Astrocyte of the spinal cord (primary cell): ENCODE measurements around the gene DCLK1.

Source experiments
- DNase-seq: peaks from one replicate; pipeline ENCODE4 v3.0.0; 2011; ENCODE audit warnings: low read depth, low spot score
- H3K4me3 ChIP-seq: 2 replicates; pipeline ENCODE4 v1.5.1; 2011; ENCODE audit warnings: low read depth, mild to moderate bottlenecking, low read length, moderate library complexity
- in situ Hi-C: cut with HindIII; loops from 2 replicates; pipeline ENCODE4 v1.10.0; 2017; ENCODE audit warnings: low sequenced_read_pairs
- TF ChIP-seq, protein P1 (sequence below): IDR thresholded peaks from 2 replicates; pipeline ENCODE4 v1.5.1; 2012; ENCODE audit warnings: low read depth, mild to moderate bottlenecking, low read length, inconsistent platforms

The DCLK1 gene

GRCh38 chr13:35794734-35795389, 336.3 kb downstream of the DCLK1 start:
- no peak for DNase-seq
- H3K4me3 ChIP-seq, result no peak overlapping the region
- in situ Hi-C loops, result no loop called here
- TF ChIP-seq, protein P1, sequence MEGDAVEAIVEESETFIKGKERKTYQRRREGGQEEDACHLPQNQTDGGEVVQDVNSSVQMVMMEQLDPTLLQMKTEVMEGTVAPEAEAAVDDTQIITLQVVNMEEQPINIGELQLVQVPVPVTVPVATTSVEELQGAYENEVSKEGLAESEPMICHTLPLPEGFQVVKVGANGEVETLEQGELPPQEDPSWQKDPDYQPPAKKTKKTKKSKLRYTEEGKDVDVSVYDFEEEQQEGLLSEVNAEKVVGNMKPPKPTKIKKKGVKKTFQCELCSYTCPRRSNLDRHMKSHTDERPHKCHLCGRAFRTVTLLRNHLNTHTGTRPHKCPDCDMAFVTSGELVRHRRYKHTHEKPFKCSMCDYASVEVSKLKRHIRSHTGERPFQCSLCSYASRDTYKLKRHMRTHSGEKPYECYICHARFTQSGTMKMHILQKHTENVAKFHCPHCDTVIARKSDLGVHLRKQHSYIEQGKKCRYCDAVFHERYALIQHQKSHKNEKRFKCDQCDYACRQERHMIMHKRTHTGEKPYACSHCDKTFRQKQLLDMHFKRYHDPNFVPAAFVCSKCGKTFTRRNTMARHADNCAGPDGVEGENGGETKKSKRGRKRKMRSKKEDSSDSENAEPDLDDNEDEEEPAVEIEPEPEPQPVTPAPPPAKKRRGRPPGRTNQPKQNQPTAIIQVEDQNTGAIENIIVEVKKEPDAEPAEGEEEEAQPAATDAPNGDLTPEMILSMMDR, result no peak

GRCh38 chr13:35793823-35794222, 337.4 kb downstream of the DCLK1 start:
- H3K4me3 ChIP-seq, result no peak overlapping the region
- DNase-seq, result no peak
- TF ChIP-seq, protein P1, result no peak
- in situ Hi-C loops, result no loop called here

GRCh38 chr13:35792911-35793310, 338.3 kb downstream of the DCLK1 start:
- H3K4me3 ChIP-seq, result no peak overlapping the region
- TF ChIP-seq, protein P1, result no peak
- in situ Hi-C loops, result no loop called here
- DNase-seq, result no peak

- no peak overlapping the region for H3K4me3 ChIP-seq
- in situ Hi-C loops, result no loop called here
- DNase-seq, result no peak
- TF ChIP-seq, protein P1, result no peak
Measured at GRCh38 chr13:35792021-35792420, 339.2 kb downstream of the DCLK1 start.

DNA sequence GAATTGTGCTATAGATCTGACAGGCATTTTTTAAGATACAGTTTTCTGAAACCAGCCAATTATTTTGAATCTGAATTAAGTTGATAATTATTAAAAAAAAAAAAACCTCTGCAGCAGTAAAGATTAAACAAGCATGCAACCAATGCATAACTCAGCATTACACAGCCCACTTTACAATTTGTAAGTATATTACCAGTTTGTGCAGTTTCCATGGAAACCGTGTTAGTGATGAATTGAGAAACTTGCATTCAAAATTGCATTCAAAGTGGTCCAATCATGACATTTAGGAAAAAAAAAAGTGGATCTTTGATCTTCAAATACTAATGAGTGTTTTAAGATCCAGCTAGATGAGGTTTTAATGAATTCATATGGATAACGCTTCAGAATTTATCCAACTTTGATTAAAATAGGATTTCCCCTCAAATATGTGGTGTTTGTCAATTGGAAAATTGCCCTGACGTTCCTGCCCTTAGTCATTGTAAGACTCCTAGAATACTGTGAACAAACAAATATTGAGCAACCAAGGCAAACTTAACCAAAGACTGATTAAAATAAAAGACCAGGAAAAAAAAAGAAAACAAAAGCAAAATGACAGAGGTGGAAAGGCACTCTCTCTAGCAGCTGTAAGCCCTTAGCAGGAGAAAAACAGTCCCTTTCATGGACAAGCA, 339.9 kb downstream of the DCLK1 start:
- in situ Hi-C loops, result no loop called here

GRCh38 chr13:35789335-35790165, 341.6 kb downstream of the DCLK1 start:
- in situ Hi-C loops, result no loop called here
- peak; percentile 64 for DNase-seq
- H3K4me3 ChIP-seq, result no peak overlapping the region
- TF ChIP-seq, protein P1, result peak; percentile 48

More for the DNA sequence above, 339.9 kb downstream of the DCLK1 start:
- TF ChIP-seq, protein P1, result no peak
- DNase-seq, result peak; percentile 29
- no peak overlapping the region for H3K4me3 ChIP-seq
